ENCODE measurements around the gene HEG1. TPM values are rescaled to one million over a fixed set of nuclear protein-coding genes. Genes with fewer than 3 reads are reported as not detected.

HEG1 gene
- polyA plus RNA-seq, 1 experiment: 98.3 TPM

DNA sequence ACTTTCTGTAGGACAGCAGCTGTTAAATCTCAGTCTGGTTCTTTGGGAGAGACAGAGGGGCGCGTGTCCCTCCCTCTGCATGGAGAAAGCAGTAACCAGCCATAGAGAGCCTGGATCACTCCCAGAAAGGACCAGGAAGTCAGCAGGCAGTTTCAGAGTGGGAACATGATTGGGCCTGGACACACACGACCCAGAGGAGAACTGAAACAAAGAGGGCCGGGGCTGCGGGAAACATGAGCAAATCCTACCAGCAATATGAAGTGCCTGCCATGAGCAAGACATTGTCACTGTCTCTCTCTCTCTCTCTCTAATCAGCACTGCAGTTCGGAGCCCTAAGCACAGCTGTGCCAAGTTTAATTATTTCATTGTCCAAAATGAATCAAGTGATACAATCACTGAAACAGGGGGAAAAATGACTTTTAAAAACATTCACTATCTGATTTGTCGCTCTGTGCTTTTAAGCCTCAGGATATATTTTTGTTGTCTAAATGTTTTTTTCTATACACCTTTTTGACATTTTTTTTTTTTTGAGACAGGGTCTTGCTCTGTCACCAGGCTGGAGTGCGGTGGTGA, 138.9 kb downstream of the HEG1 start:
- no peak overlapping the region for H3K4me3 ChIP-seq (ENCODE audit: low read depth, low read length)
- TF ChIP-seq, protein P1, sequence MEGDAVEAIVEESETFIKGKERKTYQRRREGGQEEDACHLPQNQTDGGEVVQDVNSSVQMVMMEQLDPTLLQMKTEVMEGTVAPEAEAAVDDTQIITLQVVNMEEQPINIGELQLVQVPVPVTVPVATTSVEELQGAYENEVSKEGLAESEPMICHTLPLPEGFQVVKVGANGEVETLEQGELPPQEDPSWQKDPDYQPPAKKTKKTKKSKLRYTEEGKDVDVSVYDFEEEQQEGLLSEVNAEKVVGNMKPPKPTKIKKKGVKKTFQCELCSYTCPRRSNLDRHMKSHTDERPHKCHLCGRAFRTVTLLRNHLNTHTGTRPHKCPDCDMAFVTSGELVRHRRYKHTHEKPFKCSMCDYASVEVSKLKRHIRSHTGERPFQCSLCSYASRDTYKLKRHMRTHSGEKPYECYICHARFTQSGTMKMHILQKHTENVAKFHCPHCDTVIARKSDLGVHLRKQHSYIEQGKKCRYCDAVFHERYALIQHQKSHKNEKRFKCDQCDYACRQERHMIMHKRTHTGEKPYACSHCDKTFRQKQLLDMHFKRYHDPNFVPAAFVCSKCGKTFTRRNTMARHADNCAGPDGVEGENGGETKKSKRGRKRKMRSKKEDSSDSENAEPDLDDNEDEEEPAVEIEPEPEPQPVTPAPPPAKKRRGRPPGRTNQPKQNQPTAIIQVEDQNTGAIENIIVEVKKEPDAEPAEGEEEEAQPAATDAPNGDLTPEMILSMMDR (IDR thresholded peaks at IDR 0.05; ENCODE audit: low read depth, low read length): no peak
- no peak for DNase-seq (ENCODE audit: low read depth, low spot score)
- CTCF ChIA-PET: interaction anchor here (0.5 to 1.8 kb wide), 4 partner anchors 12 to 156 kb away, joined by 3 to 10 read pairs (median 6); no protein-coding TSS in a partner anchor
- POLR2A ChIA-PET: interaction anchor here (0.7 kb wide), 1 partner anchor 1032 kb away, joined by 3 read pairs; no protein-coding TSS in a partner anchor
- H3K27ac ChIP-seq (ENCODE audit: low read depth, low read length): no peak overlapping the region
- H3K9me3 ChIP-seq (ENCODE audit: control insufficient read depth, insufficient read depth, low read length): no peaks in the 10 kb centered on the region
- H3K27me3 ChIP-seq (ENCODE audit: control insufficient read depth, insufficient read depth, low read length): peaks cover 14% of the 10 kb centered on the region

Small RNA genes lying within 50 kb of the gene (small RNA-seq; reads per million reads assigned to genes)
- not detected for gene RNA5SP137 (ENCODE audit: insufficient read length, low read depth)

Other genes with a start within 250 kb of the HEG1 start
- 127 and 207 TPM in 2 replicates for gene ITGB5, start 168.6 kb downstream of the HEG1 start, polyA plus RNA-seq (2011; rRNA removed)
- gene MUC13, start 121.2 kb downstream of the HEG1 start, polyA plus RNA-seq (2011; rRNA removed): 0.12 TPM in 1 of 2 replicates, not detected in the other
- 15.3 and 16.0 TPM in 2 replicates for gene SLC12A8, start 156.8 kb upstream of the HEG1 start, polyA plus RNA-seq (2011; rRNA removed)